HG03039 (cell line): ENCODE results near the gene URI1.
"Not testable (repeated sequence)": the region's sequence is repeated elsewhere in the genome, so short reads cannot be mapped to it uniquely, and the experiment has no call there.

ENCODE experiments used
- ATAC-seq: cut with Tn5 transposase; IDR thresholded peaks from one replicate; pipeline ENCODE4 v1.9.1; 2021; ENCODE audit warnings: mild to moderate bottlenecking, moderate library complexity; ENCODE audit not compliant: unreplicated experiment

URI1 gene

DNA sequence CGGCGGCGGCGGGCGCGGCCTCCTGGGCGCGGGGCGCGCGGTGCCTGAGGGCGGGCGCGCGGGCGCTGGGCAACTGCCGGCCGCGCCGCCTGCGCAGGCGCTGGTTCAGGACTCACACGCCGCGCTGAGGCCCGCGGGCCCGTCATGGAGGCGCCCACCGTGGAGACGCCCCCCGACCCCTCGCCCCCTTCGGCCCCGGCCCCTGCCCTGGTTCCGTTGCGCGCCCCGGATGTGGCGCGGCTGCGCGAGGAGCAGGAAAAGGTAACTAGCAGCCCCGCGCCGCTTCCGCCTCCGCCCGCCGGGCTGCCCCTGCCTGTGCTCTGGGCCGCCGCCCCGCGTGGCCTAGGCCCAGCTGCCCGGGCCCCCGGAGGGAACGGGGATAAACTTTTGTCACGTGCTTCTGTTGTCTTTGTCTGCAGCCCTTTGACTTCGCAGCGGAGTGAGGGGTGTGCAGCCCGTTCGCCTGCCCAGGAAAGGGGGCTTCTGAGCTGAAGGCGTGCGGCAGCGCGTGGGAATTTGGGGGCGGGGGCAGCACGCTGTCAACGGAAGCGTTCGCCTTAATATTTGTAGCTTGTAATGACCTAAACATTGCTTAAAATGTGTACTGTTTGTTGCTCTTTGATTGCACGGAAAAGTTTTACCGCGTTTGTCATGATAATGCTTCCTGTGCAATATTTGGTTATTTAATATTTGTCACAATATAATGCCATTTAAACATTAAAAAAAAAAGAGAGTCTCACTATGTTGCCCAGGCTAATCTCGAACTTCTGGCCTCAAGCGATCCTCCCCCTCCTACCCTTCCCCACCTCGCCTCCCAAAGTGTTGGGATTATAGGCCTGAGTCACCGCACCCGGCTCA lies 594 bp downstream of the URI1 start:
- ATAC-seq: peak; percentile 56

DNA sequence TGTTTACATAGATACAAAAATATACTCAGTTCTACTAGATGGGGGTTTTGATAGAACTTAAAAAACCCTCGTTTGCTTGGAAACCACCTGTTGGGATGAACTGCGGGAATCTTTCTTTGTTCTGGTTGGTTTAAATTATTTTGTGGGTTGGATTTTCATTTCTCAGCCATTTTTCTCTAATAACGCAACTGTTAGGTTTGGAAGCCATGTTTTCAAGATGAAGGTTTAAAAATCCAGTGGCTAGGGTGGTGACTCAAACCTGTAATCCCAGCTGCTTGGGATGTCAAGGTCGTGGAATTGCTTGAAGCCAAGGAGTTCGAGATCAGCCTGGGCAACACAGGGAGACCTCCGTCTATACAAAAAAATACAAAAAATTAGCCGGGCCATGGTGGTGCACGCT lies 1.6 kb downstream of the URI1 start:
- ATAC-seq: no peak

DNA sequence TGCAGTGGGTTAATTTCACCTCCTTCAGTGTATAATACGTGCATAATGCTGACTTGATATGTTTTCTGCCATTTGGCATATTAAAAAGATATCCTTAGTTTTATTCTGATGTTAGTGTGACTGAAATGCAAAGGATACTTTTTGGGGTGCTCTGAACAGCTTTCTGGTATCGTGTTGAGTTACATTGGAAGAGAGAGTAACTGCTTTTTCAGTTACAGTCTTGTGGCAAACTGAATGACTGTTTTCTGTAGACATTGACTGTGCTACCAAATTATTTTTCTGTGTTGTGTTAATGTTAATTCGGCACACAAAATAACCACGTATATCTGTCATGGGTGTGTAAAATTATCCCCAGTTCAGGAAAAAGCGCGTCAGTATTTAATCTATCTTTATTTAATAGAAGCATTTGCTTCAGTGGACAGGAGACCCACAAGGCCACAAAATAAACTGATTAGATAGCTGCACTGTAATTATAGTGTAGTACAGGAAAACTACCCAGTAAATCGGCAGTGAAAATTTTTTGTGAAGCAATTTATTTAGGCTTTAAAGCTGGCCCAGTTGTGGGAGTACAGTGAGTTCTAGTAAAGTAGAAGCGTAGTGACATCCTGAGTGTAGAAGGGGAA lies 2.5 kb downstream of the URI1 start:
- no peak for ATAC-seq

DNA sequence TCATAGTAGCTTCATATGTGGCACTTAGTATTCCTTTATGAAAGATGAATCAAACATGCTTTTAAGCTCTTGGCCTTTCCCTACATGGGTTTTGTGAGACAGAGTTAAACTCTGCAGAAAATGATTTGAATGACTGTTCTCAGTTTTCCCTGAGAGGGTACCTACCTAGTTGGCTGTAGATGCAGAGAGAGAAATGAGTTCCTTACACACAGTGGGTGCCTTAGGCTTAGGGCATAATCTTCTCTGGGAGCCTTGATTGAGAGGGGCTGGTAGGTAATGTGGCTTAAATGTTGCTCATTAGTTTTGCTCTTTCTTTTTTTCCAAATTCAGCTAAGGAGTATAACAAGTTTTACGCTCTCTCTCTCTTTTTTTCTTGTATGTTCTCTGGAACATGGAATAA lies 3.0 kb downstream of the URI1 start:
- no peak for ATAC-seq

DNA sequence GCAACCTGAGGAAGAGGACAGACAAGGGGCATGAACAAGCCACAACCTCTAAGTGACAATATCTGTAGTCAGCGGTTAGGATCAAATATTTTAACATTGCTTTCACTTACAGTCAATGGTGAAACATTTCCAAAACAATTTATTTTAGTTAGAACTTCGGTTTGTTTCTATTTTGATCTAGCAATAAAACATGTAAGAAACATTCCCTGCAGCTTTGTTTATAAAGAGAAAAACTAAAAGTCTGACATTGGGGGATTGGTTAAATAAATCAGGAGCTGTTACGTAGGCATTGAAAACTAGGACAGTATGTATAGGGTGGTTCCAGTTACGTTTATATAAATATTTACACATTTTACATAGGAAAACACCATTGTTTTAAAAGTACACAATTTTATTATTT lies 3.4 kb downstream of the URI1 start:
- no peak for ATAC-seq

DNA sequence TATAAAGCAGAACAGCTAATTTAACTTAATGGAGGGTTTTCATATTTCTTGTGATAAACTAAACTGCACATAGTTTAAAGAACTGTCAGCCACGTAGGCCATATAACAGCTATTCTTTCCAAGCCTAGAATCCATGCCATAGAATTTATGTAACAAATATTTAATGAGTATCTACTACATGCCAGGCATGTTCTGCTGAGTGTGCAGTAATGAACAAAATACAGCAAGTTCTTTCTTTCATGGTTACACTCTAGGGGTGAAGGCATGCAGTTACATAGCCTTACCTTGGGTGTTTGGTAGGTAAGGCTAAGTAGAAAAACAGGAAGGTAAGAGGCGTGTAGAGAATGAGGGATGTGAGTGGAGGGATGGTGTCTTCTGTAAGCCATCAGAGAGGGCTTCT lies 4.6 kb downstream of the URI1 start:
- no peak for ATAC-seq

DNA sequence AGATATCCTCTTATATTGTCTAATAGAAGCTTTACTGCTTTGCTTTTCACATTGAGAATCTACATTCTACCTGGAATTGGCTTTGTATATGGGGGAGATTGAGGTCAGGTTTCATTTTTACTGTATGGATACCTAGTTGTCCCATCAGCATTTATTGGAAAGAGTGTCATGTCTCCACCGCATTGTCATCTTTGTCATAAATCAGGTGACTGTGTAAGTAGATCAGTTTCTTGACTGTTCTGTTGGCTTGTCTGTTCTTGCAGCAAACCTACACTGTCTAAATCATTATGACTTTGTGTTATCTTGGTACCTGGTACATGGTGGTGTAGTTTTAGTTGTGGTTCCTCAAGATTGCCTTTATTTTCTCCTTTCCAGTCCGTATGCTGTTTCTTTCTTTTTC lies 5.8 kb downstream of the URI1 start:
- no peak for ATAC-seq

DNA sequence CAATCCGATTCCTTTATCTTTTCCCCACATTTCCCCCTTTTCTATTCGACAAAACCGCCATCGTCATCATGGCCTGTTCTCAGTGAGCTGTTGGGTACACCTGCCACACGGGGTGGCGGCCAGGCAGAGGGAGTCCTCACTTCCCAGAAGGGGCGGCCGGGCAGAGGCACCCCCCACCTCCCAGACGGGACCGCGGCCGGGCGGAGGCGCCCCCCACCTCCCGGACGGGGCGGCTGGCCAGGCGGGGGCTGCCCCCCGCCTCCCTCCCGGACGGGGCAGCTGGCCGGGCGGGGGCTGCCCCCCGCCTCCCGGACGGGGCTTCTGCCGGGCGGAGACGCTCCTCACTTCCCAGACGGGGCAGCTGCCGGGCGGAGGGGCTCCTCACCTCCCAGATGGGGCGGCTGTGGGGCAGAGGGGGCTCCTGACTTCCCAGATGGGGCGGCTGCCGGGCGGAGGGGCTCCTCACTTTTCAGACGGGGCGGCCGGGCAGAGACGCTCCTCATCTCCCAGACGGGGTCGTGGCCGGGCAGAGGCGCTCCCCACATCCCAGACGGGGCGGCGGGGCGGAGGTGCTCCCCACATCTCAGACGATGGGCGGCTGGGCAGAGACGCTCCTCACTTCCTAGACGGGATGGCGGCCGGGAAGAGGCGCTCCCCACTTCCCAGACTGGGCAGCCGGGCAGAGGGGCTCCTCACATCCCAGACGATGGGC lies 6.9 kb downstream of the URI1 start:
- ATAC-seq: not testable (repeated sequence)

DNA sequence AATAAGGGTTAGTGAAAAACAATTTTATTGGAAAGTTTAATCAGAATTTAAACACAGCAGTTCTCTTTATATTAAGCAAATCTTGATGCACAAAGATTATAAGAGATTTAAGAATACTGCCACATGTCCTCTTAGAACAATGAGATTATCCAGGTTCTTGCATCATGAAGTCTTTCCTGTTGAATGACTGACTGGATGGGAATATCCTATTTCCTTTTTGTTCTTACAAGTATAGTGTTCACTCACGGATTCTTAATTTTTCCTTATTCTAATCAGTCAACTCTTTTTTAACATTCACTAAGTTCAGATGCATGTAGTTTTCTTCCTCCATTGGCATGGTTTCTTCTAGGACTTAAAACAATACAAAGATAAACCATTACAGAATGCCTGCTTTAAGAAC lies 10.1 kb downstream of the URI1 start:
- ATAC-seq: no peak

DNA sequence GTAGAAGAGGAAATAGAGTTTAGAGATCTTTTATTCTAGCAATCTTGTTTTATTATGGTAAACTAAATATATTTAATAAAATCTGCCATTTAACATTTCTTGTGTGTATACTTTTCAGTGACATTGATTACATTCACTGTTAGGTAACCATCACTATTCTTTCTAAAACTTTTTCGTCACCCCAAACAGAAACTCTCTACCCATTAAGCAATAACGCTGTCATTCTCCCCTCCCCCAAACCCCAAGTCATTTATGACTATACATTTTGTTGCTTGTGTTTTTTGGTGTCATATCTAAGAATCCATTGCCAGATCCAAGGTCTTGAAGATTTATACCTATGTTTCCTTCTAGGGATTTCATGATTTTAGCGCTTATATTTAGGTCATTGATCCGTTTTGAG lies 10.6 kb downstream of the URI1 start:
- ATAC-seq: no peak

DNA sequence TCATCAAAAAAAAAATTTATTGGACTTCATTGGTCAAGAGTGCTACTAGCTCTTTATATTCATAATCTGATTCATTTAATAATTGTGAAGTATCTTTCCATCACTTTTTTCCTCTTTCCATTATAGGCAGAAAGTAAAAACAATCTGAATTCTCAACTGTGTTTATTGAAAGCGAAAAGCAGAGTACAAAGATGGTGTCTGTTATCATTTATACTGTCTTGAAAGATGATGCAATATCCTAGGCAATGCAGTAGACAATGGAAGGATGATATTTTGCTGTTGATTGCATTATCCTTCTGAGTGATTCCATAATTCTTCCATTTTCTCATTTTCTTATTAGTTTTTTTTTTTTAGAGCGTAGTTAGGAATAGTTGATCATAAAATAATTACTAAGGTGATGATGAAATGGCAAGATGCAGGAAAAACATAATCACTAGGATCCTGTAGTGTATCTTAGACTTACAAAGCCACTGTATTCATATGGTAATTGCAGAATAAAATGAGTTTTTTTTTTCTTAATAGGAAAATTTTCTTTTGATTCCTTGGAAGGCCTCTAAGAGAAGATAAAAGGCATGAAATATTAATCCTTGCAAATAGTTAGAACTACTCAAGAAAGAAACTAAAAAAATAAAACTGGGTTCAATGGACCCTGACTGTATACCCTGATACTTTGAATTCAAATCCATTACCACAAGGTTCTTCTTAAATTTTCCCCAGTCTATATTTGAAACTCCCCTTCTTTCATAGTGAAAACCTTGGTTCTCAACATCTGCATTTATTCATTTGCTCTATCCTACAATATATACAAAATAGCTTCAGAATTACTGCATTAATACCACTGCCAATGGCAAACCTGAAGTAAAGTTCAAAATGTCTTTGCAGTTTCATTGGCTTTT lies 11.6 kb downstream of the URI1 start:
- no peak for ATAC-seq

DNA sequence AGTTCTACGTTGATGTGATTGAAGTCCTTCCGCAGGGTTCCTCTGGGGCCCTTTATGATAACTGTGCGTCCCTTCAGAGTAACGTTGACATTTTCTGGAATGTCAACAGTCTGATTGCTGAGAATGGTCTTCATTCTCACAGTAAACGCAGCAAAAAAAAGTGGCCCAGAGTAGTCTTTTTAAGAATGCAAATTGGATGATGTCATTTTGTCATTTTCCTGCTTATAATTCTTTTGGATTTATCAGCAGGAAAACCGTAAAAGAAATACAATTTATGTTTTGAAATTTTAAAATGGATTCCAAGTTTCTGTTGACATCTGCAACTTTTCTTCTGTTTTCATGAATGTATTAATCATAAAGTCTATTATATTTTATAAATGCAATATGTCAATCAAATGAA lies 14.8 kb downstream of the URI1 start:
- ATAC-seq: no peak

DNA sequence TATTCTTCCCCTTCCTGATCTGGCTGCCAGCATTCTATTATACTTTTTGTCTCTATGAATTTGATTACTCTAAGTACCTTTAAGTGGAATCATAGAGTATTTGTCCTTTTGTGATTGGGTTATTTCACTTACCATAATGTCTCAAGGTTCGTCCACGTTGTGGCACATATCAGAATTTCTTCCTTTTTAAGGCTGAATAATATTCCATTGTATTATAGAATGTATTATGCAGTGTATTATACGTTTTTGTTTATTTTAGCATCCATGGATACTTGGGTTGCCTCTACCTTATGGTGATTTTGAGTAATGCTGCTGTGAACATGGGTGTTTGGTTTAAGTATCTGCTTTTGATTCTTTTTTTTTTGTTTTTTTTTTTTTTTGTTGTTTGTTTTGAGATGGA lies 19.3 kb downstream of the URI1 start:
- ATAC-seq: no peak

DNA sequence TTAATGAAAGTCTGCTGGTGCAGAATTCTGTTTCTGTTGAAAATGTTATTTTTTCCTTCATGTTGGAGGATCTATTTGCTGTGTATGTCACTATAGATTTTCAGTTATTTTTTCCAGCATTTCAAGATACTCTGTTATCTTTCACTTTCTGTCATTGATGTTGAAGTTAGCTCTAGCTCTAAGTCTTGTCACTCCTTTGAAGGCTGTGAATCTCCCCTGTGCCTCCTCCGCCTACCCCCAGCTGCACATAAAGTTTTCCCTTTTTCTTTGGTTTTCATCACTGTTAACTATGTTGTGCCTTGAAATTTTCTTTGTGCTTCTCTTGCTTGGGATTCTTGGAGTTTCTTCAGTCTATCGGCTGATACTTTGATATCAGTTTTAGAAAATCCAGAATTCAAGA lies 20.8 kb downstream of the URI1 start:
- ATAC-seq: no peak

DNA sequence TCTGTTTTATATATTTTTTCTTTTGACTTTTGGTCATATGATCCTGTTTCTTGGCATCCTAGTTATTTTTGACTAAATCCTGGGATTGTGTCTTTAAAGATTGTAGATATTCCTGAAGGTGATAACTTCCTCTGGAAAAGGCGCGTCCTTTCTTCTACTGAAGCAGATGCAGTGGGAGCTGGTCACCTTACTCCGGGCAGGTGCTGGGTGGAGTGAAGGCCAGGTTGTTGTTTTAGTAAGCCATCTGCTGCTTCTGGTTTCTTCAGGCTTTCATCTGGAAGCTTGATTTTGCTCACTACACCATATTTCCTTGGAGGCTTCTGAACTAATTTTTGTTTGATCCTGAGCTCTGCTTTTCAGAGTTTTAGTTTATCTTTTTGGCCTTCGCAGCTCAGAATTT lies 21.5 kb downstream of the URI1 start:
- no peak for ATAC-seq

DNA sequence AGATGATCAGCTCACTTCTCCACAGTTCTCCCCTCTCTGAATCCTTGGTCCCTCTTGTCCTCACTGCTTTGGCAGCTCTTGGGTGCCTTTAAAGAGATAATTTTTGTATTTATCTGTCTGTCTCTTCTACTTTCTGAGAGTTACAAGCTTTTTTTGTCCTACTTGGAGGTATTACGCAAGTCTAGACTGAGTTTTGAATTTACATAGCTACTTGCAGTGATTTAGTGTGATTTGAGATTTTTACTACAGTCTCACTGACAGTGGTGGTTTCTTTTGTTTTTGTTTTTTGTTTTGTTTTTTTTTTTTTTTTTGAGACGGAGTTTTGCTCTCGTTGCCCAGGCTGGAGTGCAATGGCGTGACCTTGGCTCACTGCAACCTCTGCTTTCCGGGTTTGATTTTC lies 22.1 kb downstream of the URI1 start:
- no peak for ATAC-seq

DNA sequence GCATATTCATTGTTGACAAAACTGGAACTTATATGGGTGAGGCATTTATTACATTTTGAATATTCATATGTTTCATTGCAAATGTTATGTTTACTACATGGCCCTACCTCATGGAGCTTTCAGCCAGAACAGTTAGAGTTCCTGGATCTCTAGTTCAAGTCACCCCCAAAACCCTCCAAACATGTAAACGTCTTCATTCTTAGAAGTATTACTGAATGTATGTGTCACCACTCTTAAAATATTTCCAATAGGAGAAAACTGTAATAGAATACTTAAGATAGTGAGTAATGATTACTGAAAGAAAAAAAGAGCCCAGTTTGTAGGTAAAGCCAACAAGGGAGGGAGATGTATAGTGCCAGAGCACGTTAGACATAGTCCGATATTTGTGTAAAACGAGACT lies 23.5 kb downstream of the URI1 start:
- no peak for ATAC-seq

DNA sequence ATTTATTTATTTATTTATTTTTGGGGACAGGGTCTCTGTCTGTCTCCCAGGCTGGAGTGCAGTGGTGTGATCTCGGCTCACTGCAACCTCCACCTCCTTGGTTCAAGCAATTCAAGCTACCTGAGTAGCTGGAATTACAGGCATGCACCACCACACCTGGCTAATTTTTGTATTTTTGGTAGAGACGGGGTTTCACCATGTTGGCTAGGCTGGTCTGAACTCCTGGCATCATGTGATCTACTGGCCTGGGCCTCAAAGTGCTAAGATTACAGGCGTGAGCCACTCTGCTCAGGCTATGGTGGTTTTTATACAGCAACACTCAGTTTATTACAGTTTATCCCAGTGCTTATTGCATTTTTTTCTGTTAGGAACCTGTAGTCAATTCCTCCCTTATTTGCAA lies 24.1 kb downstream of the URI1 start:
- ATAC-seq: not testable (repeated sequence)

DNA sequence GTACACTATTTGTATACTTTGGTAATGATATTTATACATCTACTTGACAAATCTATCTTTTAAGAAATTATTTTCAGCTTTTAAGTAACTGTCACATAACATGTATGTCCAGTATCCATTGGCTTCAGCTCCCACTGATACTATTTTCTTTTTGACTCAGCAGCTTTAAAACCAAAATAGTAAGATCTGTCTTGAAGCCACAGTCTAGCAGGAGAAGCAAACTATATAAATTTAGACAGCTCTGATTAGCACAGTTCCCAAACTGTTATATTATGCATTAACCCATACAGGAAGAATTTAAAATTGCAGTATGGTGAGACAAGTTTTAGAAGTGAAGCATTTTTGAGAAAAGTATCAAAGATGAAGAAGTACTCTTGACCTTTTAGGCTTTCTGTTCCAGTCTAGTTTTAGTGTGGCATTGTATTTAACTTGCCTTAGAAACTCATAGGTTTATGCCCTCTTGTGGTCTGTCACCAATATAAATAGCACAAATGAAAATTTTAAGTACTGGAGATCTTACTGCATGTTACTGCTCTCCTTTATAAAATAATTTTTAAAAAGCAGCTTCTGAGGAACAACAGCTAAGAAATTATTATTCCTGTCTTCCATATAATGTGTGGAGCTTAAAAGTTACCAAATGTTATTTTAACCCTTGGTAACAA lies 24.7 kb downstream of the URI1 start:
- ATAC-seq: no peak

DNA sequence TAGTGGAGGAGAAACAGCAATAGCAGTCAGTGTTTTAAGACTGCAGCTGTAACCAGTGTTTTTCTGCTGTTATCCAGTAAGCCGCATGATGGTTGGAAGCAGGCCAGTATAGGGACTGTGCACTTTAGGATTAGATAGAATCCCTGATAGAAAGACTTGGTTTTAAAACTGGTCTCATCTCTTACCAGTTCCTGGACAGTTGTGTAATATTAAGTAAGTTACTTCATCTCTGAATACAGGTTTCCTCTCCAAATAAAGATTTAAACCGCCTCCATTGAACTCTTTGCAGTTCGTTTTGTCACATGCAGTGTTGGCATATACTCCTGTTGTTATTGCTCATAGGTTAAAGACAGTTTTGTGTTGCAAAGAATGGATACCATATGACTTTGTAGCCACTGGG lies 25.6 kb downstream of the URI1 start:
- ATAC-seq: no peak

DNA sequence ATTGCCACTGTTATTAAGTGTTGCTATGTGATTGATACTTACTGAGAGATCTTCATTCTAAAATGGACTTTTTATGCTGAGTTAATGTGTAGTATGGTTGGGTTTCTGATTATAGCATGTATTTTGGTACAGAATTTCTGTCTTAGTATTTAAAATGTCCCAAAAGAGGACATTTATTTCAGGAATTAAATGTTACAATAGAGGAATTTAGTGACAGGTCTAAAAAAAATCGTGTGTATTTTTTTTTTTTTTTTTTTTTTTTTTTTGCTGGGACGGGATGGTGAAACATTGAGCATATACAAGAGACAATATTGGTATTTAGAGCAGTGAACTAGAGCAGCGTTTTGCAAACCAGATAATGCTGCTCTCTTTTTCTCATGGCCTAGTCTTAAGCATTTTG lies 27.9 kb downstream of the URI1 start:
- ATAC-seq: no peak
